Stimulated activated memory B cell treated with anti-CD40 and anti-IgM and Interleukin-4, amounts not matched to agents 10 μg/mL and 1 μg/mL and 100 μg/mL, for 72 hours (primary cell): ENCODE measurements around the gene RILPL2.
"Not testable (repeated sequence)": the region's sequence is repeated elsewhere in the genome, so short reads cannot be mapped to it uniquely, and the experiment has no call there.

Experiments used
- ATAC-seq: fragments of 150-1000 bp; cut with Tn5 transposase; 2 replicates; pipeline ENCODE4 v1.10.0; 2021
- H3K27ac Mint-ChIP-seq: one replicate; pipeline ENCODE4 v1.8.0; 2022; ENCODE audit warnings: mild to moderate bottlenecking, mixed read lengths
- H3K27me3 Mint-ChIP-seq: one replicate; pipeline ENCODE4 v1.8.0; 2022; ENCODE audit warnings: mixed read lengths
- H3K36me3 Mint-ChIP-seq: one replicate; pipeline ENCODE4 v1.8.0; 2022; ENCODE audit warnings: mixed read lengths
- H3K4me1 Mint-ChIP-seq: one replicate; pipeline ENCODE4 v1.8.0; 2022; ENCODE audit warnings: mixed read lengths
- H3K4me3 Mint-ChIP-seq: one replicate; pipeline ENCODE4 v1.8.0; 2022; ENCODE audit warnings: mild to moderate bottlenecking, moderate library complexity, mixed read lengths
- H3K9me3 Mint-ChIP-seq: one replicate; pipeline ENCODE4 v1.8.0; 2022; ENCODE audit warnings: mixed read lengths

Gene RILPL2

GRCh38 chr12:123465084-123465483 is 28.6 kb upstream of the RILPL2 start:
- H3K27ac Mint-ChIP-seq: no peak overlapping the region
- peaks cover 46% of the 10 kb centered on the region for H3K4me1 Mint-ChIP-seq
- H3K4me3 Mint-ChIP-seq: no peak overlapping the region
- no peak for ATAC-seq
- H3K27me3 Mint-ChIP-seq: no peaks in the 10 kb centered on the region
- peaks cover 30% of the 10 kb centered on the region for H3K36me3 Mint-ChIP-seq
- H3K9me3 Mint-ChIP-seq: no peaks in the 10 kb centered on the region

- ATAC-seq, H3K4me3 Mint-ChIP-seq, H3K27me3 Mint-ChIP-seq, H3K9me3 Mint-ChIP-seq: not testable (repeated sequence)
- Mint-ChIP-seq H3K27ac (peak overlapping the region; percentile 73), H3K4me1 (peaks cover 47% of the 10 kb centered on the region), H3K36me3 (peaks cover 30% of the 10 kb centered on the region)
These were observed 26.7 kb upstream of the RILPL2 start for GRCh38 chr12:123463174-123463573.

GRCh38 chr12:123457980-123458779 is 21.7 kb upstream of the RILPL2 start, which contains the start of gene SNRNP35:
Gene SNRNP35 (plus strand): TSS chr12:123458139. CDS start chr12:123465541, 7,402 bp downstream.
- ATAC-seq: peak; percentile 87
- Mint-ChIP-seq H3K9me3 (no peaks in the 10 kb centered on the region), H3K27me3 (no peaks in the 10 kb centered on the region), H3K36me3 (peaks cover 16% of the 10 kb centered on the region), H3K4me3 (peak within 1 kb of the TSS; percentile 99), H3K27ac (peak within 1 kb of the TSS; percentile 100), H3K4me1 (peaks cover 32% of the 10 kb centered on the region)

GRCh38 chr12:123453165-123453564 is 16.7 kb upstream of the RILPL2 start:
- H3K4me3 Mint-ChIP-seq: no peak overlapping the region
- no peaks in the 10 kb centered on the region for H3K27me3 Mint-ChIP-seq
- no peak overlapping the region for H3K27ac Mint-ChIP-seq
- H3K36me3 Mint-ChIP-seq: no peaks in the 10 kb centered on the region
- no peaks in the 10 kb centered on the region for H3K9me3 Mint-ChIP-seq
- peaks cover 12% of the 10 kb centered on the region for H3K4me1 Mint-ChIP-seq
- no peak for ATAC-seq

- not testable (repeated sequence) for ATAC-seq, H3K9me3 Mint-ChIP-seq, H3K36me3 Mint-ChIP-seq, H3K27me3 Mint-ChIP-seq, H3K4me3 Mint-ChIP-seq
- Mint-ChIP-seq H3K27ac (peak overlapping the region; percentile 37), H3K4me1 (peaks cover 15% of the 10 kb centered on the region)
These were observed 15.7 kb upstream of the RILPL2 start for GRCh38 chr12:123452276-123452550.

- peak overlapping the region; percentile 37 for H3K27ac Mint-ChIP-seq
- peaks cover 24% of the 10 kb centered on the region for H3K4me1 Mint-ChIP-seq
- no peaks in the 10 kb centered on the region for H3K9me3 Mint-ChIP-seq
- no peaks in the 10 kb centered on the region for H3K27me3 Mint-ChIP-seq
- H3K4me3 Mint-ChIP-seq: no peak overlapping the region
- no peaks in the 10 kb centered on the region for H3K36me3 Mint-ChIP-seq
- no peak for ATAC-seq
These were observed 14.2 kb upstream of the RILPL2 start for GRCh38 chr12:123450636-123451035.

- Mint-ChIP-seq H3K36me3 (no peaks in the 10 kb centered on the region), H3K27ac (peak overlapping the region; percentile 90), H3K4me3 (no peak overlapping the region), H3K27me3 (no peaks in the 10 kb centered on the region), H3K9me3 (no peaks in the 10 kb centered on the region), H3K4me1 (peaks cover 31% of the 10 kb centered on the region)
- no peak for ATAC-seq
These were observed 13.4 kb upstream of the RILPL2 start for GRCh38 chr12:123449856-123450255.

GRCh38 chr12:123449249-123449733 is 12.8 kb upstream of the RILPL2 start:
- Mint-ChIP-seq H3K4me1 (peaks cover 31% of the 10 kb centered on the region), H3K4me3 (no peak overlapping the region), H3K27me3 (no peaks in the 10 kb centered on the region), H3K27ac (peak overlapping the region; percentile 90), H3K36me3 (no peaks in the 10 kb centered on the region), H3K9me3 (no peaks in the 10 kb centered on the region)
- ATAC-seq: no peak

- Mint-ChIP-seq H3K27me3 (no peaks in the 10 kb centered on the region), H3K9me3 (no peaks in the 10 kb centered on the region), H3K4me3 (peak overlapping the region; percentile 65), H3K27ac (peak overlapping the region; percentile 94), H3K4me1 (peaks cover 49% of the 10 kb centered on the region), H3K36me3 (no peaks in the 10 kb centered on the region)
- no peak for ATAC-seq
These were observed 9.8 kb upstream of the RILPL2 start for GRCh38 chr12:123446333-123446713.

GRCh38 chr12:123445388-123446332 is 9.2 kb upstream of the RILPL2 start:
- H3K27ac Mint-ChIP-seq: peak overlapping the region; percentile 94
- H3K9me3 Mint-ChIP-seq: no peaks in the 10 kb centered on the region
- peak; percentile 75 for ATAC-seq
- H3K27me3 Mint-ChIP-seq: no peaks in the 10 kb centered on the region
- H3K4me1 Mint-ChIP-seq: peaks cover 51% of the 10 kb centered on the region
- no peaks in the 10 kb centered on the region for H3K36me3 Mint-ChIP-seq
- peak overlapping the region; percentile 65 for H3K4me3 Mint-ChIP-seq

GRCh38 chr12:123444092-123445026 is 7.9 kb upstream of the RILPL2 start:
- H3K27ac Mint-ChIP-seq: peak overlapping the region; percentile 94
- no peak for ATAC-seq
- no peaks in the 10 kb centered on the region for H3K9me3 Mint-ChIP-seq
- H3K27me3 Mint-ChIP-seq: no peaks in the 10 kb centered on the region
- H3K4me1 Mint-ChIP-seq: peaks cover 52% of the 10 kb centered on the region
- H3K36me3 Mint-ChIP-seq: no peaks in the 10 kb centered on the region
- H3K4me3 Mint-ChIP-seq: no peak overlapping the region

- H3K9me3 Mint-ChIP-seq: no peaks in the 10 kb centered on the region
- no peak for ATAC-seq
- peak overlapping the region; percentile 62 for H3K27ac Mint-ChIP-seq
- H3K4me1 Mint-ChIP-seq: peaks cover 40% of the 10 kb centered on the region
- peak overlapping the region; percentile 4 for H3K4me3 Mint-ChIP-seq
- no peaks in the 10 kb centered on the region for H3K36me3 Mint-ChIP-seq
- no peaks in the 10 kb centered on the region for H3K27me3 Mint-ChIP-seq
These were observed 6.3 kb upstream of the RILPL2 start for GRCh38 chr12:123442774-123443173.

GRCh38 chr12:123441523-123442164 is 5.2 kb upstream of the RILPL2 start:
- Mint-ChIP-seq H3K4me3 (peak overlapping the region; percentile 67), H3K27ac (peak overlapping the region; percentile 90), H3K4me1 (peaks cover 47% of the 10 kb centered on the region), H3K27me3 (no peaks in the 10 kb centered on the region), H3K36me3 (no peaks in the 10 kb centered on the region), H3K9me3 (no peaks in the 10 kb centered on the region)
- peak; percentile 67 for ATAC-seq

- Mint-ChIP-seq H3K27me3 (no peaks in the 10 kb centered on the region), H3K4me3 (peak overlapping the region; percentile 99), H3K27ac (peak overlapping the region; percentile 99), H3K9me3 (no peaks in the 10 kb centered on the region), H3K4me1 (peaks cover 52% of the 10 kb centered on the region), H3K36me3 (peaks cover 45% of the 10 kb centered on the region)
- no peak for ATAC-seq
These were observed 858 bp downstream of the RILPL2 start for GRCh38 chr12:123435636-123436016.
